ENCODE results near the gene PRKD2. TPM values are rescaled to one million over a fixed set of nuclear protein-coding genes. Genes with fewer than 3 reads are reported as not detected.

Gene PRKD2
- total RNA-seq, 1 experiment from 2014 or later: 100 TPM

GRCh38 chr19:46727757-46728156 lies 10.8 kb upstream of the PRKD2 start:
- DNase-seq (ENCODE audit: low spot score) (no peak), ATAC-seq (no peak)
- ChIA-PET POLR2A (no interaction called here), CTCF (interaction anchor here (0.8 to 3.5 kb wide), 11 partner anchors 11 to 113 kb away, joined by 3 to 26 read pairs (median 11); partner anchors contain the start of genes DACT3 and PRKD2)
- Mint-ChIP-seq H3K27me3 (ENCODE audit: low read depth) (no peaks in the 10 kb centered on the region; the same call in 1 of the 2 replicates), H3K36me3 (peaks cover 59% of the 10 kb centered on the region), H3K9me3 (no peaks in the 10 kb centered on the region), H3K27ac (no peak overlapping the region), H3K4me3 (no peak overlapping the region), H3K4me1 (peaks cover 14% of the 10 kb centered on the region)
- TF ChIP-seq, protein P1, sequence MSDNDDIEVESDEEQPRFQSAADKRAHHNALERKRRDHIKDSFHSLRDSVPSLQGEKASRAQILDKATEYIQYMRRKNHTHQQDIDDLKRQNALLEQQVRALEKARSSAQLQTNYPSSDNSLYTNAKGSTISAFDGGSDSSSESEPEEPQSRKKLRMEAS (CRISPR knock-in tag; IDR thresholded peaks at IDR 0.05): no peak
- TF ChIP-seq PREB (CRISPR knock-in tag; IDR thresholded peaks at IDR 0.05; ENCODE audit: borderline replicate concordance) (no peak), TP53 (CRISPR knock-in tag; IDR thresholded peaks at IDR 0.05) (no peak), ZNF219 (CRISPR knock-in tag; IDR thresholded peaks at IDR 0.05; ENCODE audit: borderline replicate concordance) (no peak), ZNF671 (CRISPR knock-in tag; IDR thresholded peaks at IDR 0.05) (no peak), TCF7 (CRISPR knock-in tag; IDR thresholded peaks at IDR 0.05; ENCODE audit: low read depth) (no peak), TEAD4 (CRISPR knock-in tag; IDR thresholded peaks at IDR 0.05) (no peak)
- TF ChIP-seq, protein P2, sequence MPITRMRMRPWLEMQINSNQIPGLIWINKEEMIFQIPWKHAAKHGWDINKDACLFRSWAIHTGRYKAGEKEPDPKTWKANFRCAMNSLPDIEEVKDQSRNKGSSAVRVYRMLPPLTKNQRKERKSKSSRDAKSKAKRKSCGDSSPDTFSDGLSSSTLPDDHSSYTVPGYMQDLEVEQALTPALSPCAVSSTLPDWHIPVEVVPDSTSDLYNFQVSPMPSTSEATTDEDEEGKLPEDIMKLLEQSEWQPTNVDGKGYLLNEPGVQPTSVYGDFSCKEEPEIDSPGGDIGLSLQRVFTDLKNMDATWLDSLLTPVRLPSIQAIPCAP (CRISPR knock-in tag; IDR thresholded peaks at IDR 0.05): no peak

GRCh38 chr19:46726971-46727501 lies 10.1 kb upstream of the PRKD2 start:
- POLR2A ChIA-PET: no interaction called here
- peak overlapping the region; percentile 65 for H3K27ac Mint-ChIP-seq
- TF ChIP-seq ZNF219 (CRISPR knock-in tag; IDR thresholded peaks at IDR 0.05; ENCODE audit: borderline replicate concordance) (no peak), TP53 (CRISPR knock-in tag; IDR thresholded peaks at IDR 0.05) (no peak), JUN (CRISPR knock-in tag; IDR thresholded peaks at IDR 0.05) (no peak), ZNF121 (CRISPR knock-in tag; IDR thresholded peaks at IDR 0.05) (no peak), ZNF232 (CRISPR knock-in tag; IDR thresholded peaks at IDR 0.05) (no peak), ZNF263 (CRISPR knock-in tag; IDR thresholded peaks at IDR 0.05; ENCODE audit: low read depth) (no peak), ZNF317 (CRISPR knock-in tag; IDR thresholded peaks at IDR 0.05; ENCODE audit: borderline replicate concordance, low read depth) (no peak), ARID4B (CRISPR knock-in tag; IDR thresholded peaks at IDR 0.05; ENCODE audit: borderline replicate concordance) (no peak), ESRRA (CRISPR knock-in tag; IDR thresholded peaks at IDR 0.05; ENCODE audit: borderline replicate concordance) (no peak), ZNF532 (CRISPR knock-in tag; IDR thresholded peaks at IDR 0.05; ENCODE audit: borderline replicate concordance) (no peak), MXD4 (CRISPR knock-in tag; IDR thresholded peaks at IDR 0.05; ENCODE audit: borderline replicate concordance) (no peak), MYBL2 (CRISPR knock-in tag; IDR thresholded peaks at IDR 0.05) (no peak), FOXJ3 (CRISPR knock-in tag; IDR thresholded peaks at IDR 0.05; ENCODE audit: borderline replicate concordance) (no peak)
- TF ChIP-seq, protein P3, sequence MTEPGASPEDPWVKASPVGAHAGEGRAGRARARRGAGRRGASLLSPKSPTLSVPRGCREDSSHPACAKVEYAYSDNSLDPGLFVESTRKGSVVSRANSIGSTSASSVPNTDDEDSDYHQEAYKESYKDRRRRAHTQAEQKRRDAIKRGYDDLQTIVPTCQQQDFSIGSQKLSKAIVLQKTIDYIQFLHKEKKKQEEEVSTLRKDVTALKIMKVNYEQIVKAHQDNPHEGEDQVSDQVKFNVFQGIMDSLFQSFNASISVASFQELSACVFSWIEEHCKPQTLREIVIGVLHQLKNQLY (CRISPR knock-in tag; IDR thresholded peaks at IDR 0.05): no peak
- TF ChIP-seq, protein P1 (CRISPR knock-in tag; IDR thresholded peaks at IDR 0.05): no peak
- TF ChIP-seq, protein P4, sequence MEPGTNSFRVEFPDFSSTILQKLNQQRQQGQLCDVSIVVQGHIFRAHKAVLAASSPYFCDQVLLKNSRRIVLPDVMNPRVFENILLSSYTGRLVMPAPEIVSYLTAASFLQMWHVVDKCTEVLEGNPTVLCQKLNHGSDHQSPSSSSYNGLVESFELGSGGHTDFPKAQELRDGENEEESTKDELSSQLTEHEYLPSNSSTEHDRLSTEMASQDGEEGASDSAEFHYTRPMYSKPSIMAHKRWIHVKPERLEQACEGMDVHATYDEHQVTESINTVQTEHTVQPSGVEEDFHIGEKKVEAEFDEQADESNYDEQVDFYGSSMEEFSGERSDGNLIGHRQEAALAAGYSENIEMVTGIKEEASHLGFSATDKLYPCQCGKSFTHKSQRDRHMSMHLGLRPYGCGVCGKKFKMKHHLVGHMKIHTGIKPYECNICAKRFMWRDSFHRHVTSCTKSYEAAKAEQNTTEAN (CRISPR knock-in tag; IDR thresholded peaks at IDR 0.05): no peak

More at GRCh38 chr19:46726971-46727501, 10.1 kb upstream of the PRKD2 start:
- CTCF ChIA-PET: interaction anchor here (0.8 to 3.2 kb wide), 2 partner anchors 22 to 25 kb away, joined by 3 to 20 read pairs; no protein-coding TSS in a partner anchor
- Mint-ChIP-seq H3K27me3 (ENCODE audit: low read depth) (no peaks in the 10 kb centered on the region; the same call in 1 of the 2 replicates), H3K9me3 (no peaks in the 10 kb centered on the region), H3K36me3 (peaks cover 58% of the 10 kb centered on the region), H3K4me3 (no peak overlapping the region), H3K4me1 (peaks cover 14% of the 10 kb centered on the region)
- no peak for ATAC-seq
- no peak for DNase-seq (ENCODE audit: low spot score)
